GM23338 (cell line): ENCODE results near the gene PTTG1IP. TPM values are rescaled to one million over a fixed set of nuclear protein-coding genes. Genes with fewer than 3 reads are reported as not detected.

Experiments
- ATAC-seq: fragments of 200-7000 bp; cut with Tn5 transposase; 3 replicates; pipeline ENCODE4 v1.9.1; 2020
- DNase-seq: peaks from one replicate; pipeline ENCODE4 v3.0.0-alpha.2; 2015; ENCODE audit warnings: low spot score
- H2AFZ ChIP-seq: fragments of 200-600 bp; sonication (generic); 2 replicates; pipeline ENCODE4 v1.8.0; 2016; ENCODE audit warnings: antibody characterized with exemption, mild to moderate bottlenecking, moderate library complexity
- H3F3A ChIP-seq: fragments of 200-600 bp; sonication (generic); replicated peaks from 2 replicates; pipeline ENCODE4 v1.8.0; 2017; ENCODE audit warnings: antibody characterized with exemption, mixed run types, low read depth
- H3K27ac ChIP-seq: fragments of 200-600 bp; sonication (generic); 2 replicates; pipeline ENCODE4 v1.6.1; 2016; ENCODE audit warnings: low read depth
- H3K27me3 ChIP-seq: fragments of 200-600 bp; sonication (generic); 2 replicates; pipeline ENCODE4 v1.8.0; 2016; ENCODE audit warnings: mild to moderate bottlenecking, mixed run types, moderate library complexity; ENCODE audit not compliant: insufficient read depth
- H3K36me3 ChIP-seq: fragments of 200-600 bp; sonication (generic); 2 replicates; pipeline ENCODE4 v1.8.0; 2016; ENCODE audit warnings: mild to moderate bottlenecking; ENCODE audit not compliant: insufficient read depth
- H3K4me1 ChIP-seq: fragments of 200-600 bp; sonication (generic); 2 replicates; pipeline ENCODE4 v1.8.0; 2016; ENCODE audit warnings: mild to moderate bottlenecking, moderate library complexity; ENCODE audit not compliant: insufficient read depth
- H3K4me2 ChIP-seq: fragments of 200-600 bp; sonication (generic); 2 replicates; pipeline ENCODE4 v1.7.1; 2017; ENCODE audit warnings: mixed run types
- H3K4me3 ChIP-seq: fragments of 200-600 bp; sonication (generic); 2 replicates; pipeline ENCODE4 v1.6.1; 2016; ENCODE audit warnings: mixed run types
- H3K79me2 ChIP-seq: fragments of 200-600 bp; sonication (generic); replicated peaks from 2 replicates; pipeline ENCODE4 v1.8.0; 2017; ENCODE audit warnings: mild to moderate bottlenecking; ENCODE audit not compliant: insufficient read depth
- H3K9me2 ChIP-seq: fragments of 200-600 bp; sonication (generic); 2 replicates; pipeline ENCODE4 v1.8.0; 2017; ENCODE audit not compliant: insufficient read depth
- H4K20me1 ChIP-seq: fragments of 200-600 bp; sonication (generic); replicated peaks from 2 replicates; pipeline ENCODE4 v1.8.0; 2017; ENCODE audit warnings: mild to moderate bottlenecking; ENCODE audit not compliant: insufficient read depth
- H3K27ac Mint-ChIP-seq: 2 replicates; pipeline ENCODE4 v1.8.0; 2020; ENCODE audit warnings: inconsistent platforms, mild to moderate bottlenecking, moderate library complexity, mixed read lengths
- H3K27me3 Mint-ChIP-seq: 3 replicates; pipeline ENCODE4 v1.8.0; 2022; ENCODE audit warnings: low read depth, mild to moderate bottlenecking, moderate library complexity, mixed read lengths, inconsistent platforms; ENCODE audit not compliant: insufficient read depth, poor library complexity
- H3K36me3 Mint-ChIP-seq: 3 replicates; pipeline ENCODE4 v1.8.0; 2021; ENCODE audit warnings: low read depth, mild to moderate bottlenecking, inconsistent platforms, moderate library complexity, mixed read lengths
- H3K4me1 Mint-ChIP-seq: 3 replicates; pipeline ENCODE4 v1.8.0; 2020; ENCODE audit warnings: mild to moderate bottlenecking, inconsistent platforms, mixed read lengths
- H3K4me3 Mint-ChIP-seq: 3 replicates; pipeline ENCODE4 v1.8.0; 2021; ENCODE audit warnings: moderate library complexity, mild to moderate bottlenecking, inconsistent platforms, mixed read lengths
- H3K9me3 Mint-ChIP-seq: 3 replicates; pipeline ENCODE4 v1.8.0; 2020; ENCODE audit warnings: moderate library complexity, mild to moderate bottlenecking, inconsistent platforms, mixed read lengths
- CREB1 ChIP-seq: fragments of 250-450 bp; sonication (Bioruptor Pico); IDR thresholded peaks from 2 replicates; pipeline ENCODE4 v1.5.0; 2020; ENCODE audit warnings: low read depth, mild to moderate bottlenecking, moderate library complexity
- CTCF ChIP-seq, 2 experiments: fragments of 200-600 bp in 1 of 2; sonication (generic) in 1 of 2; conservative IDR thresholded peaks; 2 replicates each; pipeline versions ENCODE4 v1.5.1 to v1.6.1; 2016 to 2017; ENCODE audit warnings: antibody characterized with exemption in 2 of 2, low read depth in 2 of 2, mild to moderate bottlenecking in 2 of 2, moderate library complexity in 1 of 2
- ETS1 ChIP-seq: IDR thresholded peaks from 2 replicates; pipeline ENCODE4 v1.6.1; 2016; ENCODE audit warnings: antibody characterized with exemption
- EZH2phosphoT487 ChIP-seq: fragments of 200-600 bp; sonication (generic); IDR thresholded peaks from one replicate; pipeline ENCODE4 v1.8.1; 2018; ENCODE audit warnings: antibody characterized with exemption; ENCODE audit not compliant: unreplicated experiment
- POLR2AphosphoS5 ChIP-seq: IDR thresholded peaks from 2 replicates; pipeline ENCODE4 v1.6.1; 2016; ENCODE audit warnings: antibody characterized with exemption, low read depth
- REST ChIP-seq: IDR thresholded peaks from one replicate; pipeline ENCODE4 v1.6.1; 2018; ENCODE audit warnings: antibody characterized with exemption; ENCODE audit not compliant: unreplicated experiment
- STAT1 ChIP-seq: IDR thresholded peaks from one replicate; pipeline ENCODE4 v1.6.1; 2016; ENCODE audit warnings: antibody characterized with exemption; ENCODE audit not compliant: unreplicated experiment
- ZNF114 ChIP-seq: fragments of 250-450 bp; sonication (Bioruptor Pico); IDR thresholded peaks from 2 replicates; pipeline ENCODE4 v1.5.0; 2020; ENCODE audit warnings: mild to moderate bottlenecking, moderate library complexity
- ZNF331 ChIP-seq: fragments of 250-450 bp; sonication (Bioruptor Pico); IDR thresholded peaks from 2 replicates; pipeline ENCODE4 v1.5.0; 2020; ENCODE audit warnings: low read depth, mild to moderate bottlenecking, moderate library complexity
- ZNF462 ChIP-seq: fragments of 250-450 bp; sonication (Bioruptor Pico); IDR thresholded peaks from 2 replicates; pipeline ENCODE4 v1.5.0; 2020; ENCODE audit warnings: mild to moderate bottlenecking, moderate library complexity
- polyA plus RNA-seq: library from polyadenylated mRNA; unstranded; fragments of >200 nt; fragmentation: Nextera tagmentation; extraction: Ambion mirVana; gene quantifications from 2 replicates; pipeline ENCODE4 v1.2.1, GENCODE V29; 2016
- total RNA-seq: library from RNA; depleted of rRNA; stranded (reverse); fragments of >200 nt; shearing (Covaris generic); gene quantifications from 2 replicates; pipeline ENCODE4 v1.2.3, GENCODE V29; 2014

PTTG1IP gene
- total and polyA plus RNA-seq, 2 experiments from 2014 or later, result 99.9 to 172 TPM

GRCh38 chr21:44835647-44835973, 37.9 kb downstream of the PTTG1IP start:
- H3K4me1 Mint-ChIP-seq, result peaks cover 4% of the 10 kb centered on the region
- ATAC-seq, result no peak

More at GRCh38 chr21:44835647-44835973, 37.9 kb downstream of the PTTG1IP start:
- Histone ChIP-seq H2AFZ (no peak overlapping the region), H3K9me2 (no peaks in the 10 kb centered on the region), H3K79me2 (no peaks in the 10 kb centered on the region), H3K4me2 (no peak overlapping the region), H3F3A (no peaks in the 10 kb centered on the region), H3K4me3 (no peak overlapping the region), H3K27me3 (no peaks in the 10 kb centered on the region), H4K20me1 (no peaks in the 10 kb centered on the region), H3K36me3 (no peaks in the 10 kb centered on the region), H3K27ac (no peak overlapping the region), H3K4me1 (no peaks in the 10 kb centered on the region)
- Mint-ChIP-seq H3K27me3 (peaks cover 6% of the 10 kb centered on the region), H3K4me3 (no peak overlapping the region), H3K36me3 (no peaks in the 10 kb centered on the region), H3K27ac (no peak overlapping the region), H3K9me3 (no peaks in the 10 kb centered on the region)
- TF ChIP-seq STAT1 (no peak), EZH2phosphoT487 (no peak), ZNF331 (CRISPR knock-in tag) (no peak), CREB1 (CRISPR knock-in tag) (no peak), ZNF114 (CRISPR knock-in tag) (no peak), CTCF (conservative IDR thresholded peaks at IDR 0.05; ENCODE audit: low read depth in 2 of 2) (no peak), ETS1 (no peak), REST (no peak), ZNF462 (CRISPR knock-in tag) (no peak), POLR2AphosphoS5 (no peak)
- DNase-seq, result no peak
